Esophagus muscularis mucosa (tissue), 4 donors: ENCODE data around the gene SLC22A16.

Experiments
- CTCF ChIP-seq, 3 experiments: fragments of 200-600 bp in 2 of 3; fragments of 450-650 bp in 1 of 3; sonication (generic) in 2 of 3; IDR thresholded peaks; one replicate each; pipeline ENCODE4 v1.5.1; 2017 to 2019; ENCODE audit warnings: antibody characterized with exemption in 3 of 3, mild to moderate bottlenecking in 2 of 3, moderate library complexity in 1 of 3
- EP300 ChIP-seq: sonication (generic); formaldehyde crosslinking; IDR thresholded peaks from one replicate; pipeline ENCODE4 v1.6.1; 2017; ENCODE audit warnings: antibody characterized with exemption
- POLR2A ChIP-seq: fragments of 450-650 bp; IDR thresholded peaks from one replicate; pipeline ENCODE4 v1.6.1; 2017; ENCODE audit warnings: antibody characterized with exemption, moderate library complexity, mild to moderate bottlenecking, low read depth
- POLR2AphosphoS5 ChIP-seq, 2 donors: sonication (generic); formaldehyde crosslinking; IDR thresholded peaks; one replicate each; pipeline ENCODE4 v1.6.1; 2017; ENCODE audit warnings: antibody characterized with exemption in 2 of 2

- TF ChIP-seq CTCF (IDR thresholded peaks at IDR 0.05) = no peak
- no peak for TF ChIP-seq POLR2AphosphoS5 (IDR thresholded peaks at IDR 0.05)
- no peak for TF ChIP-seq EP300
- TF ChIP-seq POLR2A = no peak
These were observed 41.3 kb upstream of the SLC22A16 start for GRCh38 chr6:110517601-110518281.
